Heart left ventricle (tissue), 16 donors: ENCODE measurements around the gene PIM1. TPM values are rescaled to one million over a fixed set of nuclear protein-coding genes. Genes with fewer than 3 reads are reported as not detected.
"Not testable (repeated sequence)": the region's sequence is repeated elsewhere in the genome, so short reads cannot be mapped to it uniquely, and the experiment has no call there.

Experiments used
- ATAC-seq, 4 donors: fragments of 200-7000 bp; cut with Tn5 transposase; one replicate each; pipeline ENCODE4 v1.9.1; 2020 to 2022; ENCODE audit warnings: moderate library complexity in 4 of 4, mild to moderate bottlenecking in 3 of 4, moderate number of reproducible peaks in 1 of 4
- DNase-seq, 5 donors: peaks; one replicate each; pipeline ENCODE4 v3.0.0-alpha.2; 2020
- H3K27ac ChIP-seq, 12 donors: fragments of 200-600 bp; sonication (generic) in 4 of 12; one replicate each; pipeline versions ENCODE4 v1.5.0 to v1.8.0; 2016 to 2022; ENCODE audit warnings: mild to moderate bottlenecking in 2 of 12
- H3K27me3 ChIP-seq, 9 donors: fragments of 200-600 bp; sonication (generic) in 2 of 9; one replicate each; pipeline versions ENCODE4 v1.5.1 to v1.8.0; 2016 to 2022; ENCODE audit warnings: mild to moderate bottlenecking in 3 of 9
- H3K36me3 ChIP-seq, 9 donors: fragments of 200-600 bp; sonication (generic) in 2 of 9; one replicate each; pipeline versions ENCODE4 v1.5.0 to v1.8.0; 2018 to 2022; ENCODE audit warnings: mild to moderate bottlenecking in 2 of 9
- H3K4me1 ChIP-seq, 12 donors: fragments of 200-600 bp; sonication (generic) in 4 of 12; one replicate each; pipeline versions ENCODE4 v1.5.0 to v1.8.0; 2016 to 2022; ENCODE audit warnings: mild to moderate bottlenecking in 3 of 12
- H3K4me3 ChIP-seq, 12 donors: fragments of 200-600 bp; sonication (generic) in 4 of 12; one replicate each; pipeline versions ENCODE4 v1.5.0 to v1.8.0; 2017 to 2022; ENCODE audit warnings: mild to moderate bottlenecking in 9 of 12, moderate library complexity in 4 of 12
- H3K9me3 ChIP-seq, 12 donors: fragments of 200-600 bp; sonication (generic) in 4 of 12; one replicate each; pipeline versions ENCODE4 v1.5.0 to v1.8.0; 2016 to 2022; ENCODE audit warnings: mild to moderate bottlenecking in 1 of 12
- POLR2A ChIP-seq, 2 donors: fragments of 450-650 bp; IDR thresholded peaks; one replicate each; pipeline ENCODE4 v1.6.1; 2017; ENCODE audit warnings: antibody characterized with exemption in 2 of 2, mild to moderate bottlenecking in 2 of 2, moderate library complexity in 2 of 2
- WGBS, 4 donors: extraction: QIAGEN DNeasy Blood & Tissue Kit in 2 of 4; methylation state at CpG; one replicate each; pipeline versions ENCODE4 v1.1.5 to v1.1.7; 2013 to 2018; 5-methylcytosine and 5-hydroxymethylcytosine counted together
- intact Hi-C, 10 donors: fragments of 100-400 bp; cut with DNase I; formaldehyde crosslinking; loops; one replicate each; pipeline versions ENCODE4 v1.11.1 to v1.14.2; 2022
- polyA plus RNA-seq, 2 donors: library from polyadenylated mRNA; stranded (reverse); fragments of 200-250 nt; gene quantifications; one replicate each; pipeline ENCODE4 v1.2.3, GENCODE V29; 2013
- total RNA-seq, 9 donors: library from RNA; depleted of rRNA in 2 of 9; stranded (reverse); fragments of >200 nt in 2 of 9; fragmentation: NEBNext Ultra II Directional in 3 of 9; extraction: Animal tissue kit (Norgen Biotek cat#: 25700) in 3 of 9; gene quantifications; one replicate each; pipeline versions ENCODE4 v1.1.0 to v1.2.4, GENCODE V29; 2016 to 2023
- TF ChIP-seq, protein P1 (sequence below), 12 donors: fragments of 200-600 bp; sonication (generic) in 4 of 12; IDR thresholded peaks; one replicate each; pipeline versions ENCODE4 v1.5.0 to v1.8.0; 2018 to 2022; ENCODE audit warnings: antibody characterized with exemption in 12 of 12, mild to moderate bottlenecking in 5 of 12
- donor health status: ischemic (EF 13 %, LVEDD 7.1; RV severe dilation, severe dysfunction).
- donor health status: healthy with polysubstance abuse.
- donor health status: DM: no; HTN: yes; CAD: no.
- donor health status: DM: no; HTN: no; CAD: no.
- donor health status: ischemic (EF 25% LVEDD 6.9; RV normal size, moderate dysfunction).
- donor health status: ischemic (EF 25% LVEDD 5.7; RV mildly dilated, moderate dysfunction).
- donor health status: healthy.
- donor health status: DM: yes; HTN: yes; CAD: no.
- donor health status: ischemic (EF 35%, LVEDD 5.7; RV mildly dilated, moderate dysfunction).
- donor health status: nonischemic (EF 11% LVEDD 7.7; RV severe dilation, severe dysfunction).
- donor health status: DM: yes; HTN: yes; CAD: no.
- donor health status: PGD.
- donor health status: ischemic (EF 29% LVEDD 5.4; RV normal size, mild dysfunction).
- donor health status: nonischemic (EF 23%, LVEDD 6.1; RV moderate dilation, normal function).

Gene PIM1
- total and polyA plus RNA-seq, 11 donors = 7.0 to 81.8 (median 16.0) TPM

DNA sequence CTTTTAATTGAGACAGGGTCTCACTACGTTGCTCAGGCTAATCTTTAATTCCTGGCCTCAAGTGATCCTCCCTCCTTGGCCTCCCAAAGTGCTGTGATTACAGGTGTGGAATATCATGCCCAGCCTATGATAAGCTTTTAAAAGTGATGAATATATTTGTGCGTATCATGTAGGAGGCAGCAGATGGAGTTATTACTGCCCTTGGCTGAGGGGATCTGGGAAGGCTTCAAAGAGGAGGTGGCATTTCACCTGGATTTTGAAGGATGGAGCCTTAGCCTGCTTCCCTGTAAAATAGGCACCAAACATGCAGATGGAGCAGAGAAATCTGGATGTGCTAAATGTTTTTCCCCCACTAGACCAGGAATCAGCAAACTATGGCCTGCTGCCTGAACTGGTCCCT is 10.1 kb downstream of the PIM1 start:
- no peak for ATAC-seq
- Histone ChIP-seq H3K4me3 (no peak overlapping the region), H3K36me3 (peaks cover 0 to 14% (median 5%) of the 10 kb centered on the region in 9 donors), H3K9me3 (no peaks in the 10 kb centered on the region), H3K4me1 (peaks cover 0 to 85% (median 0%) of the 10 kb centered on the region in 12 donors), H3K27me3 (no peaks in the 10 kb centered on the region), H3K27ac (peak overlapping the region in 1 of 12 donors; percentile 61)
- no peak for TF ChIP-seq POLR2A (IDR thresholded peaks at IDR 0.05)
- TF ChIP-seq, protein P1, sequence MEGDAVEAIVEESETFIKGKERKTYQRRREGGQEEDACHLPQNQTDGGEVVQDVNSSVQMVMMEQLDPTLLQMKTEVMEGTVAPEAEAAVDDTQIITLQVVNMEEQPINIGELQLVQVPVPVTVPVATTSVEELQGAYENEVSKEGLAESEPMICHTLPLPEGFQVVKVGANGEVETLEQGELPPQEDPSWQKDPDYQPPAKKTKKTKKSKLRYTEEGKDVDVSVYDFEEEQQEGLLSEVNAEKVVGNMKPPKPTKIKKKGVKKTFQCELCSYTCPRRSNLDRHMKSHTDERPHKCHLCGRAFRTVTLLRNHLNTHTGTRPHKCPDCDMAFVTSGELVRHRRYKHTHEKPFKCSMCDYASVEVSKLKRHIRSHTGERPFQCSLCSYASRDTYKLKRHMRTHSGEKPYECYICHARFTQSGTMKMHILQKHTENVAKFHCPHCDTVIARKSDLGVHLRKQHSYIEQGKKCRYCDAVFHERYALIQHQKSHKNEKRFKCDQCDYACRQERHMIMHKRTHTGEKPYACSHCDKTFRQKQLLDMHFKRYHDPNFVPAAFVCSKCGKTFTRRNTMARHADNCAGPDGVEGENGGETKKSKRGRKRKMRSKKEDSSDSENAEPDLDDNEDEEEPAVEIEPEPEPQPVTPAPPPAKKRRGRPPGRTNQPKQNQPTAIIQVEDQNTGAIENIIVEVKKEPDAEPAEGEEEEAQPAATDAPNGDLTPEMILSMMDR (IDR thresholded peaks at IDR 0.05) = no peak
- 87 to 94% (median 90%) methylated on average over 2 of the region's 2 CpGs for WGBS, 4 donors
- intact Hi-C loops = no loop called here
- no peak for DNase-seq

- DNase-seq, H3K27me3 ChIP-seq, H3K4me3 ChIP-seq, ATAC-seq, H3K36me3 ChIP-seq, intact Hi-C loops, H3K9me3 ChIP-seq: not testable (repeated sequence)
- Histone ChIP-seq H3K4me1 (peaks cover 0 to 85% (median 0%) of the 10 kb centered on the region in 12 donors), H3K27ac (peak overlapping the region in 1 of 12 donors; percentile 61)
- 94 to 98% (median 96%) methylated on average over 4 of the region's 4 CpGs for WGBS, 4 donors
These were observed 10.7 kb downstream of the PIM1 start for GRCh38 chr6:37180610-37181009.

GRCh38 chr6:37182736-37183590 is 13.0 kb downstream of the PIM1 start:
- no peaks in the 10 kb centered on the region for H3K9me3 ChIP-seq
- no peaks in the 10 kb centered on the region for H3K36me3 ChIP-seq
- WGBS, 4 donors = 76 to 79% (median 77%) methylated on average over 8 of the region's 8 CpGs
- intact Hi-C loops = no loop called here
- H3K27me3 ChIP-seq = no peaks in the 10 kb centered on the region
- ATAC-seq = peak; percentile 42 to 89 (median 80)
- peaks cover 0 to 86% (median 0%) of the 10 kb centered on the region in 12 donors for H3K4me1 ChIP-seq
- H3K4me3 ChIP-seq = no peak overlapping the region
- DNase-seq = peak in 3 of 5 donors; percentile 27 to 48 (median 31)
- peak overlapping the region in 2 of 12 donors; percentile 40 to 97 for H3K27ac ChIP-seq
- no peak for TF ChIP-seq POLR2A (IDR thresholded peaks at IDR 0.05)
- TF ChIP-seq, protein P1 (IDR thresholded peaks at IDR 0.05) = no peak

DNA sequence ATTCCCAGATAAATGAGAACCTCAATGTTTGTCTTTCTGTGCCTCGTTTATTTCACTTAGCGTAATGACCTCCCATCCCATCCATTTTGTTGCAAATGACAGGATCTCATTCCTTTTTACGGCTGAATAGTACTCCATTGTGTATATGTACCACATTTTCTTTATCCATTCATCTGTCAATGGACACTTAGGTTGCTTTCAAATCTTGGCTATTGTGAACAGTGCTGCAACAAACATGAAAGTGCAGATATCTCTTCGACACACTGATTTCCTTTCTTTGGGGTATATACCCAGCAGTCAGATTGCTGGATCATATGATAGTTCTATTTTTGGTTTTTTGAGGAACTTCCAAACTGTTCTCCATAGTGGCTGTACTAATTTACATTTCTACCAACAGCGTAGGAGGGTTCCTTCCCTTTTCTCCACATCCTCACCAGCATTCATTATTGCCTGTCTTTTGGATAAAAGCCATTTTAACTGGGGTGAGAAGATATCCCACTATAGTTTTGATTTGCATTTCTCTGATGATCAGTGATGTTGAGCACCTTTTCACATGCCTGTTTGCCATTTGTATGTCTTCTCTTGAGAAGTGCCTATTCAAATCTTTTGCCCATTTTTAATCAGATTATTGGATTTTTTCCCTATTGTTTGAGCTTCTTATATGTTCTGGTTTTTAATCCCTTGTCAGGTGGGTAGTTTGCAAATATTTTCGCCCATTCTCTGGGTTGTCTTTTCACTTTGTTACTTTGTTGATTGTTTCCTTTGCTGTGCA is 16.2 kb downstream of the PIM1 start:
- H3K27me3 ChIP-seq, H3K9me3 ChIP-seq, H3K36me3 ChIP-seq, H3K4me3 ChIP-seq, DNase-seq, intact Hi-C loops: not testable (repeated sequence)
- H3K4me1 ChIP-seq = peaks cover 0 to 95% (median 0%) of the 10 kb centered on the region in 12 donors
- peak overlapping the region in 1 of 12 donors; percentile 97 for H3K27ac ChIP-seq
- peak in 1 of 4 donors; percentile 15 for ATAC-seq
- 71 to 86% (median 83%) methylated on average over 6 of the region's 6 CpGs for WGBS, 4 donors
